K562 (cell line): ENCODE measurements around the gene PRRC2B. TPM values are rescaled to one million over a fixed set of nuclear protein-coding genes. Genes with fewer than 3 reads are reported as not detected.

Source experiments
- BRD9 ChIP-seq: fragments of 450-650 bp; IDR thresholded peaks from 2 replicates; pipeline ENCODE4 v1.6.1; 2018; ENCODE audit warnings: low read depth; ENCODE audit not compliant: partially characterized antibody
- CBX8 ChIP-seq: fragments of 200-600 bp; sonication (generic); IDR thresholded peaks from 2 replicates; pipeline ENCODE4 v1.6.1; 2012; ENCODE audit warnings: borderline replicate concordance, mixed run types, low read depth, mild to moderate bottlenecking, moderate library complexity, mixed read lengths, low read length, control low read depth, inconsistent platforms; ENCODE audit not compliant: poor library complexity, severe bottlenecking; ENCODE audit errors: extremely low read depth
- CHD2 ChIP-seq: IDR thresholded peaks from 2 replicates; pipeline ENCODE4 v1.6.1; 2011; ENCODE audit warnings: low read depth, low read length
- GTF2B ChIP-seq: IDR thresholded peaks from 2 replicates; pipeline ENCODE4 v1.6.1; 2011; ENCODE audit not compliant: insufficient read length; ENCODE audit errors: extremely low read depth
- HLTF ChIP-seq: fragments of 450-650 bp; IDR thresholded peaks from 2 replicates; pipeline ENCODE4 v1.6.1; 2016
- HNRNPLL ChIP-seq: fragments of 200-400 bp; formaldehyde crosslinking; IDR thresholded peaks from 2 replicates; pipeline ENCODE4 v1.6.1; 2017; ENCODE audit warnings: low read length, low read depth, mild to moderate bottlenecking; ENCODE audit not compliant: poor library complexity, severe bottlenecking
- POLR2AphosphoS5 ChIP-seq: IDR thresholded peaks from 2 replicates; pipeline ENCODE4 v1.6.1; 2011; ENCODE audit warnings: mild to moderate bottlenecking, low read depth, low read length, moderate library complexity; ENCODE audit not compliant: control insufficient read depth, insufficient read depth
- WHSC1 ChIP-seq: IDR thresholded peaks from one replicate; pipeline ENCODE4 v1.6.1; 2012; ENCODE audit warnings: low read length, control low read depth, inconsistent platforms
- ZBTB33 ChIP-seq: sonication (generic); formaldehyde crosslinking; IDR thresholded peaks from 2 replicates; pipeline ENCODE4 v1.8.1; 2023; ENCODE audit warnings: mild to moderate bottlenecking, missing genetic modification reagents
- ZC3H8 ChIP-seq: fragments of 450-650 bp; IDR thresholded peaks from 2 replicates; pipeline ENCODE4 v1.6.1; 2017
- ZNF12 ChIP-seq: sonication (generic); formaldehyde crosslinking; IDR thresholded peaks from 2 replicates; pipeline ENCODE4 v1.4.0; 2020; ENCODE audit warnings: mild to moderate bottlenecking, missing genetic modification reagents
- ZNF512 ChIP-seq: IDR thresholded peaks from 2 replicates; pipeline ENCODE4 v1.6.1; 2016; ENCODE audit warnings: missing genetic modification characterization, missing compliant biosample characterization
- polyA plus RNA-seq, 8 experiments: library from polyadenylated mRNA; depleted of rRNA in 4 of 8; stranded (reverse) in 5 of 8; unstranded in 3 of 8; fragments of >200 nt; fragmentation: Nextera tagmentation in 2 of 8; fragmentation: Illumina TruSeq in 1 of 8; extraction: Ambion mirVana in 2 of 8; extraction: Trizol in 1 of 8; gene quantifications; 2 replicates each; pipeline versions ENCODE4 v1.2.1 to v1.2.3, GENCODE V29; 2011 to 2014; ENCODE audit warnings: inconsistent platforms in 1 of 8, missing spikeins in 1 of 8
- total RNA-seq, 7 experiments: library from RNA; depleted of rRNA in 6 of 7; stranded (reverse); fragments of >200 nt in 6 of 7; fragmentation: Illumina TruSeq in 2 of 7; extraction: Trizol in 2 of 7; gene quantifications; 2 replicates each; pipeline versions ENCODE4 v1.2.1 to v1.2.3, GENCODE V29; 2011 to 2021; ENCODE audit warnings: low replicate concordance in 1 of 7

The PRRC2B gene
- total and polyA plus RNA-seq, 9 of the 15 experiments (the other 6 are each of a cell fraction or from before 2014, with no cell fraction given) = 0.34 to 125 (median 30.9) TPM

DNA sequence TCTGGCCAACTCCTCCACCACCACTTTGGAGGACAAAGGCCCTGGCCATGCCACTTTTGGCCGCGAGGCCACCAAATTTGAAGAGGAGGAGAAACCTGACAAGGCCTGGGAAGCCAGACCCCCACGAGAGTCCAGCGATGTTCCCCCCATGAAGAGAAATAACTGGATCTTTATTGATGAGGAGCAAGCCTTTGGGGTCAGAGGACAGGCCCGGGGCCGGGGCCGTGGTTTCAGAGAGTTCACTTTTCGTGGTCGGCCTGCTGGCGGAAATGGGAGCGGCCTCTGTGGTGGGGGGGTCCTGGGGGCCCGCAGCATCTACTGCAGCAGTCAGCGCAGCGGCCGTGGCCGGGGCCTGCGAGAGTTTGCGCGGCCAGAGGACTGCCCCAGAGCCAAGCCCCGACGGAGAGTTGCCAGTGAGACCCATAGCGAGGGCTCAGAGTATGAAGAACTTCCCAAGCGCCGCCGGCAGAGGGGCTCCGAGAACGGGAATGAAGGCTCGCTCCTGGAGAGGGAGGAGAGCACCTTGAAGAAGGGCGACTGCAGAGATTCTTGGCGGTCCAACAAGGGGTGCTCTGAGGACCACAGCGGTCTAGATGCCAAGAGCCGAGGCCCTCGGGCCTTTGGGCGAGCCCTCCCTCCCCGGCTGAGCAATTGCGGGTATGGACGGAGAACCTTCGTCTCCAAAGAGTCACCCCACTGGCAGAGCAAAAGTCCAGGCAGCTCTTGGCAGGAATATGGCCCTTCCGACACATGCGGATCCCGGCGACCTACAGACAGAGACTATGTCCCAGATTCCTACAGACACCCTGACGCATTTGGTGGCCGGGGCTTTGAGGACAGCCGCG is 81.4 kb downstream of the PRRC2B start (continued):
- peak; percentile 51; the same call in 1 of the 2 replicates for TF ChIP-seq ZBTB33 (CRISPR knock-in tag)
- TF ChIP-seq CBX8 = no peak
- TF ChIP-seq ZNF512 (tag) = no peak
- TF ChIP-seq CHD2 = no peak
- no peak for TF ChIP-seq ZNF12 (CRISPR knock-in tag)
- TF ChIP-seq HLTF = no peak
- no peak for TF ChIP-seq WHSC1
- TF ChIP-seq GTF2B = no peak
- 0 out of 2 replicates have a peak, but pooled peaks have one; percentile 8 for TF ChIP-seq POLR2AphosphoS5
- TF ChIP-seq HNRNPLL = no peak
- no peak for TF ChIP-seq ZC3H8
- no peak for TF ChIP-seq BRD9
